GM12891 (cell line): Measurements from ENCODE around the gene CACNG7.

ENCODE experiments used
- POLR2A ChIP-seq: IDR thresholded peaks from 2 replicates; pipeline ENCODE4 v1.6.1; 2011; ENCODE audit warnings: low read depth, low read length, control low read depth
- POLR2AphosphoS5 ChIP-seq: IDR thresholded peaks from 2 replicates; pipeline ENCODE4 v1.6.1; 2011; ENCODE audit warnings: low read depth, low read length, control low read depth
- POU2F2 ChIP-seq: IDR thresholded peaks from 2 replicates; pipeline ENCODE4 v1.6.1; 2011; ENCODE audit warnings: low read depth, mild to moderate bottlenecking, control low read depth, low read length, moderate library complexity
- TAF1 ChIP-seq: IDR thresholded peaks from 2 replicates; pipeline ENCODE4 v1.6.1; 2011; ENCODE audit warnings: low read depth, low read length, control low read depth

DNA sequence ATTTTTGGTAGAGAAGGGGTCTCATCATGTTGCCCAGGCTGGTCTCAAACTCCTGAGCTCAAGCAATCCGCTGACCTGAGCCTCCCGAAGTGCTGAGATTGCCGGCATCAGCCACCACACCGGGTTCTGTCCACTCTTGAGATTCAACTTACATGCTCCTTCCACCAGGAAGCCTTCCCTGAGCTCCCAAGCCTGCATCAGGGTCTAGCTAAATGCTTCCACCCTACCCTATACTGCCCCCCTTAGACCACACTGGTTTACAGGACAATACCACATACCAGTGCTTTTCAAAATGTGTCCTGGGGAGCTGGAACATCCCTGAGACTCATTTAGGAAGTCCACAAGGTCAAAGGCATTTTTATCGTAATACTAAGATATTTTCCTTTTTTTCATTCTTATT is 38.5 kb downstream of the CACNG7 start:
- TF ChIP-seq POLR2A (no peak), POLR2AphosphoS5 (no peak), POU2F2 (no peak), TAF1 (no peak)
